HG02885 (cell line): ENCODE measurements around the gene DMAC2L.
A peak's percentile ranks its signal among the peaks of the same experiment; 100 is the strongest.

Experiments used
- ATAC-seq: cut with Tn5 transposase; IDR thresholded peaks from one replicate; pipeline ENCODE4 v1.9.1; 2021; ENCODE audit warnings: mild to moderate bottlenecking; ENCODE audit not compliant: unreplicated experiment, poor library complexity

The DMAC2L gene

GRCh38 chr14:50320283-50320682, 8.2 kb downstream of the DMAC2L start:
- peak; percentile 66 for ATAC-seq

- peak; percentile 89 for ATAC-seq
Measured at GRCh38 chr14:50321009-50321660, 9.0 kb downstream of the DMAC2L start.

- no peak for ATAC-seq
Measured at GRCh38 chr14:50331596-50331995, 19.5 kb downstream of the DMAC2L start.

- no peak for ATAC-seq
Measured at GRCh38 chr14:50333014-50333509, 20.9 kb downstream of the DMAC2L start.

GRCh38 chr14:50334211-50334610, 22.1 kb downstream of the DMAC2L start:
- ATAC-seq: no peak

- ATAC-seq: no peak
Measured at GRCh38 chr14:50335389-50335788, 23.3 kb downstream of the DMAC2L start.

- ATAC-seq: no peak
Measured at GRCh38 chr14:50335989-50336824, 24.1 kb downstream of the DMAC2L start.

GRCh38 chr14:50338587-50338986, 26.5 kb downstream of the DMAC2L start:
- no peak for ATAC-seq

GRCh38 chr14:50339178-50339804, 27.2 kb downstream of the DMAC2L start:
- no peak for ATAC-seq

- ATAC-seq: no peak
Measured at GRCh38 chr14:50340045-50340444, 27.9 kb downstream of the DMAC2L start.

GRCh38 chr14:50340963-50341362, 28.8 kb downstream of the DMAC2L start:
- no peak for ATAC-seq

- no peak for ATAC-seq
Measured at GRCh38 chr14:50342221-50343078, 30.3 kb downstream of the DMAC2L start.

- ATAC-seq: no peak
Measured at GRCh38 chr14:50343434-50343833, 31.3 kb downstream of the DMAC2L start.

- peak; percentile 81 for ATAC-seq
Measured at GRCh38 chr14:50344116-50344775, 32.1 kb downstream of the DMAC2L start.

GRCh38 chr14:50344876-50345563, 32.9 kb downstream of the DMAC2L start:
- ATAC-seq: no peak

- no peak for ATAC-seq
Measured at GRCh38 chr14:50345846-50346422, 33.8 kb downstream of the DMAC2L start.

GRCh38 chr14:50347521-50347920, 35.4 kb downstream of the DMAC2L start:
- no peak for ATAC-seq

GRCh38 chr14:50348933-50349332, 36.8 kb downstream of the DMAC2L start:
- no peak for ATAC-seq

- no peak for ATAC-seq
Measured at GRCh38 chr14:50350975-50351374, 38.9 kb downstream of the DMAC2L start.
